HL-60 (cell line): Measurements from ENCODE around the gene KLHDC4.

Experiments used
- DNase-seq, 2 experiments: peaks; one replicate each; pipeline ENCODE4 v3.0.0-alpha.2; 2010 to 2020; ENCODE audit warnings: low read depth in 1 of 2, low spot score in 1 of 2
- H3K27ac ChIP-seq: fragments of 250-450 bp; sonication (Bioruptor Pico); replicated peaks from 2 replicates; pipeline ENCODE4 v1.5.1; 2020; ENCODE audit warnings: mild to moderate bottlenecking, moderate library complexity
- H3K27me3 ChIP-seq: fragments of 250-450 bp; sonication (Bioruptor Pico); 2 replicates; pipeline ENCODE4 v1.5.1; 2021; ENCODE audit warnings: mild to moderate bottlenecking, moderate library complexity; ENCODE audit not compliant: insufficient read depth, poor library complexity, severe bottlenecking
- H3K4me3 ChIP-seq: replicated peaks from 2 replicates; pipeline ENCODE4 v1.5.1; 2011; ENCODE audit warnings: mild to moderate bottlenecking, control low read depth, low read length; ENCODE audit not compliant: insufficient read depth
- CTCF ChIP-seq: IDR thresholded peaks from one replicate; pipeline ENCODE4 v1.5.1; 2011; ENCODE audit warnings: low read length, control low read depth, inconsistent platforms; ENCODE audit not compliant: insufficient read depth
- GABPA ChIP-seq: IDR thresholded peaks from 2 replicates; pipeline ENCODE4 v1.6.1; 2012; ENCODE audit warnings: low read depth
- POLR2AphosphoS5 ChIP-seq: IDR thresholded peaks from 2 replicates; pipeline ENCODE4 v1.6.1; 2012; ENCODE audit warnings: low read depth
- SPI1 ChIP-seq: IDR thresholded peaks from 2 replicates; pipeline ENCODE4 v1.6.1; 2012; ENCODE audit warnings: low read depth, mild to moderate bottlenecking, borderline replicate concordance
- TF ChIP-seq, protein P1 (sequence below): IDR thresholded peaks from 2 replicates; pipeline ENCODE4 v1.6.1; 2012; ENCODE audit warnings: low read depth; ENCODE audit not compliant: insufficient replicate concordance

Gene KLHDC4

DNA sequence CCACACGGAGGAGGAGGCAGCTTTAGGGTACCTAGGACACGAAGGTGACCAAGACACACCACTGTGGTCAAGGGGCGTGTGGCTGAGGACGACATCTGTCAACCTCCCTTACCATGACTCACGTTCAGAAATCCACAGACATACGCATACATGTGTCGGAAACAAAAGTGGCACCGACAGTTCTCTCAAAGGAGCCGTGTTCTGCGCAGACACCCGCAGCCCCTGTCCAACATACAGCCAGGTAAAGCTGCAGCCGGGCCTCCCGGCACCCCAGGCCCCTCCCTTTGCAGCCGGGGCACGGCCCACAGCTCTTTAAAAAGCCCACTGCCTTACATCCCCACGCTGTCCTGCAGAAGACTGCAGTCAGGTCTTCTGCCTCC is 40.5 kb upstream of the KLHDC4 start:
- Histone ChIP-seq H3K4me3 (peak overlapping the region; percentile 15), H3K27ac (peak overlapping the region; percentile 75), H3K27me3 (no peaks in the 10 kb centered on the region)
- no peak for DNase-seq
- TF ChIP-seq CTCF (no peak), GABPA (no peak), SPI1 (no peak), POLR2AphosphoS5 (no peak)
- TF ChIP-seq, protein P1, sequence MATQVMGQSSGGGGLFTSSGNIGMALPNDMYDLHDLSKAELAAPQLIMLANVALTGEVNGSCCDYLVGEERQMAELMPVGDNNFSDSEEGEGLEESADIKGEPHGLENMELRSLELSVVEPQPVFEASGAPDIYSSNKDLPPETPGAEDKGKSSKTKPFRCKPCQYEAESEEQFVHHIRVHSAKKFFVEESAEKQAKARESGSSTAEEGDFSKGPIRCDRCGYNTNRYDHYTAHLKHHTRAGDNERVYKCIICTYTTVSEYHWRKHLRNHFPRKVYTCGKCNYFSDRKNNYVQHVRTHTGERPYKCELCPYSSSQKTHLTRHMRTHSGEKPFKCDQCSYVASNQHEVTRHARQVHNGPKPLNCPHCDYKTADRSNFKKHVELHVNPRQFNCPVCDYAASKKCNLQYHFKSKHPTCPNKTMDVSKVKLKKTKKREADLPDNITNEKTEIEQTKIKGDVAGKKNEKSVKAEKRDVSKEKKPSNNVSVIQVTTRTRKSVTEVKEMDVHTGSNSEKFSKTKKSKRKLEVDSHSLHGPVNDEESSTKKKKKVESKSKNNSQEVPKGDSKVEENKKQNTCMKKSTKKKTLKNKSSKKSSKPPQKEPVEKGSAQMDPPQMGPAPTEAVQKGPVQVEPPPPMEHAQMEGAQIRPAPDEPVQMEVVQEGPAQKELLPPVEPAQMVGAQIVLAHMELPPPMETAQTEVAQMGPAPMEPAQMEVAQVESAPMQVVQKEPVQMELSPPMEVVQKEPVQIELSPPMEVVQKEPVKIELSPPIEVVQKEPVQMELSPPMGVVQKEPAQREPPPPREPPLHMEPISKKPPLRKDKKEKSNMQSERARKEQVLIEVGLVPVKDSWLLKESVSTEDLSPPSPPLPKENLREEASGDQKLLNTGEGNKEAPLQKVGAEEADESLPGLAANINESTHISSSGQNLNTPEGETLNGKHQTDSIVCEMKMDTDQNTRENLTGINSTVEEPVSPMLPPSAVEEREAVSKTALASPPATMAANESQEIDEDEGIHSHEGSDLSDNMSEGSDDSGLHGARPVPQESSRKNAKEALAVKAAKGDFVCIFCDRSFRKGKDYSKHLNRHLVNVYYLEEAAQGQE: no peak

DNA sequence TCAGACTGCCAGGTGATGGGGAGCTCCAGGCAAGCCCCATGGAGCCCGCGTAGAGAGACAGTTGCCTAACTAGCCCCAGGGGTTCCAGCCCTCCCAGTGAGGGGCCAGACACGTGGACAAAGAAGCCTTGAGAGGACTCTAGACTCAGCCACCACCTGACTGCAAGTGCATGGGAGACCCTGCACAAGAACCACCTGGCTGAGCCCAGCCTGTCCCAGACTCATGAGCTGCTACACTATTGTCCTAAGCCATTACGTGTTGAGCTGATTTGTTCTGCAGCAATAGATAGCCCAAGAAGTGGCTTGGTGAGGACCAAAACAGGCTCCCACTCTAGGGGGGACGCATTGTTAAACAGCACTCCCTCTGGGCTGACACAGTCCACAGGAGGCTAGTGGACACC is 37.6 kb upstream of the KLHDC4 start:
- DNase-seq: no peak
- Histone ChIP-seq H3K27ac (no peak overlapping the region; the same call in 1 of the 2 replicates), H3K4me3 (no peak overlapping the region), H3K27me3 (no peaks in the 10 kb centered on the region)
- no peak for TF ChIP-seq CTCF
- TF ChIP-seq POLR2AphosphoS5: no peak
- no peak for TF ChIP-seq SPI1
- TF ChIP-seq GABPA: no peak
- TF ChIP-seq, protein P1: no peak

DNA sequence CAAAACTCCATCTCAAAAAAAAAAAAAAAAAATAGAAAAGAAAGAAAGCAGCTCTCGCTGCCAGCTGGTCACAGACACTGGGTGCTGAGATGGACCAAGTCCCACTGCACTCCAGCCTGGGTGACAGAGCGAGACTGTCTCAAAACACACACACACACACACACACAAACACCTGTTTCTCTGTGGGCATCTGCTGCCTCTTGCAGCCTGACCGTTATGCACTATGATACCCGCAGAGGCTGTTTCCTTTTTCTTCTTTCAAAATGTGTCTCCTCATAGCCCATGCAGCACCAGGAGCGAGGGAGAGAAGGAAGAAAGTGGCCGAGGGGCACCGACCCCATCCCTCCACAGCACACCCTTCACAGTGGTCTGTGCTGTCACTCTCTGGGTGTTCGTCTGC is 36.9 kb upstream of the KLHDC4 start:
- no peaks in the 10 kb centered on the region for H3K27me3 ChIP-seq
- no peak overlapping the region for H3K4me3 ChIP-seq
- peak overlapping the region; percentile 32; the same call in 1 of the 2 replicates for H3K27ac ChIP-seq
- TF ChIP-seq, protein P1: no peak
- TF ChIP-seq GABPA (no peak), CTCF (no peak), POLR2AphosphoS5 (no peak), SPI1 (no peak)
- peak in 1 of 2 experiments; percentile 31 for DNase-seq
